NB4 (cell line): Measurements from ENCODE around the gene LAG3.

Experiments used
- DNase-seq: peaks from one replicate; pipeline ENCODE4 v3.0.0; 2010; ENCODE audit warnings: low read depth
- H3K4me3 ChIP-seq: one replicate; pipeline ENCODE4 v1.5.1; 2011; ENCODE audit warnings: mild to moderate bottlenecking, low read depth, low read length, moderate library complexity
- MYC ChIP-seq: IDR thresholded peaks from 2 replicates; pipeline ENCODE4 v1.6.1; 2011; ENCODE audit warnings: low read depth, low read length
- POLR2A ChIP-seq: IDR thresholded peaks from 2 replicates; pipeline ENCODE4 v1.6.1; 2011; ENCODE audit warnings: mild to moderate bottlenecking; ENCODE audit not compliant: insufficient read length; ENCODE audit errors: extremely low read depth
- TF ChIP-seq, protein P1 (sequence below): IDR thresholded peaks from one replicate; pipeline ENCODE4 v1.5.1; 2012; ENCODE audit warnings: low read depth, low read length
- TF ChIP-seq, protein P2 (sequence below): IDR thresholded peaks from 2 replicates; pipeline ENCODE4 v1.6.1; 2011; ENCODE audit warnings: low read depth, low read length

LAG3 gene

DNA sequence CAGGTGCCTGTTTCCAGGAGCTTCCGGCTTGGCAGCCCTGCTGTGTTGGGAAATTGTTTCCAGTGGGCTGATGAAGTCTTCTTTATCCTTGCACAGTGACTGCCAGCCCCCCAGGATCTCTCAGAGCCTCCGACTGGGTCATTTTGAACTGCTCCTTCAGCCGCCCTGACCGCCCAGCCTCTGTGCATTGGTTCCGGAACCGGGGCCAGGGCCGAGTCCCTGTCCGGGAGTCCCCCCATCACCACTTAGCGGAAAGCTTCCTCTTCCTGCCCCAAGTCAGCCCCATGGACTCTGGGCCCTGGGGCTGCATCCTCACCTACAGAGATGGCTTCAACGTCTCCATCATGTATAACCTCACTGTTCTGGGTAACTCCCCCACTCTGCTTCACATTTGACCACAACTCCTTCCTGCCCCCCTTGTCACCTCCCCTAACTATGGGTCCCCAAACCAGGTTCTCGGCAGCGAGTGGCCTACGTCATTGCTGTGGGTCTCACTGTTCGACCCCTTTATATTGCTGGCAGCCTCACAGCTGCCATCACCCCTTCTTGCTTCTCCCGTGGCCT, 2.3 kb downstream of the LAG3 start:
- no peak for DNase-seq
- TF ChIP-seq MYC = no peak
- TF ChIP-seq, protein P1, sequence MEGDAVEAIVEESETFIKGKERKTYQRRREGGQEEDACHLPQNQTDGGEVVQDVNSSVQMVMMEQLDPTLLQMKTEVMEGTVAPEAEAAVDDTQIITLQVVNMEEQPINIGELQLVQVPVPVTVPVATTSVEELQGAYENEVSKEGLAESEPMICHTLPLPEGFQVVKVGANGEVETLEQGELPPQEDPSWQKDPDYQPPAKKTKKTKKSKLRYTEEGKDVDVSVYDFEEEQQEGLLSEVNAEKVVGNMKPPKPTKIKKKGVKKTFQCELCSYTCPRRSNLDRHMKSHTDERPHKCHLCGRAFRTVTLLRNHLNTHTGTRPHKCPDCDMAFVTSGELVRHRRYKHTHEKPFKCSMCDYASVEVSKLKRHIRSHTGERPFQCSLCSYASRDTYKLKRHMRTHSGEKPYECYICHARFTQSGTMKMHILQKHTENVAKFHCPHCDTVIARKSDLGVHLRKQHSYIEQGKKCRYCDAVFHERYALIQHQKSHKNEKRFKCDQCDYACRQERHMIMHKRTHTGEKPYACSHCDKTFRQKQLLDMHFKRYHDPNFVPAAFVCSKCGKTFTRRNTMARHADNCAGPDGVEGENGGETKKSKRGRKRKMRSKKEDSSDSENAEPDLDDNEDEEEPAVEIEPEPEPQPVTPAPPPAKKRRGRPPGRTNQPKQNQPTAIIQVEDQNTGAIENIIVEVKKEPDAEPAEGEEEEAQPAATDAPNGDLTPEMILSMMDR = no peak
- no peak for TF ChIP-seq POLR2A
- TF ChIP-seq, protein P2, sequence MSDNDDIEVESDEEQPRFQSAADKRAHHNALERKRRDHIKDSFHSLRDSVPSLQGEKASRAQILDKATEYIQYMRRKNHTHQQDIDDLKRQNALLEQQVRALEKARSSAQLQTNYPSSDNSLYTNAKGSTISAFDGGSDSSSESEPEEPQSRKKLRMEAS = no peak
- H3K4me3 ChIP-seq = no peak overlapping the region

DNA sequence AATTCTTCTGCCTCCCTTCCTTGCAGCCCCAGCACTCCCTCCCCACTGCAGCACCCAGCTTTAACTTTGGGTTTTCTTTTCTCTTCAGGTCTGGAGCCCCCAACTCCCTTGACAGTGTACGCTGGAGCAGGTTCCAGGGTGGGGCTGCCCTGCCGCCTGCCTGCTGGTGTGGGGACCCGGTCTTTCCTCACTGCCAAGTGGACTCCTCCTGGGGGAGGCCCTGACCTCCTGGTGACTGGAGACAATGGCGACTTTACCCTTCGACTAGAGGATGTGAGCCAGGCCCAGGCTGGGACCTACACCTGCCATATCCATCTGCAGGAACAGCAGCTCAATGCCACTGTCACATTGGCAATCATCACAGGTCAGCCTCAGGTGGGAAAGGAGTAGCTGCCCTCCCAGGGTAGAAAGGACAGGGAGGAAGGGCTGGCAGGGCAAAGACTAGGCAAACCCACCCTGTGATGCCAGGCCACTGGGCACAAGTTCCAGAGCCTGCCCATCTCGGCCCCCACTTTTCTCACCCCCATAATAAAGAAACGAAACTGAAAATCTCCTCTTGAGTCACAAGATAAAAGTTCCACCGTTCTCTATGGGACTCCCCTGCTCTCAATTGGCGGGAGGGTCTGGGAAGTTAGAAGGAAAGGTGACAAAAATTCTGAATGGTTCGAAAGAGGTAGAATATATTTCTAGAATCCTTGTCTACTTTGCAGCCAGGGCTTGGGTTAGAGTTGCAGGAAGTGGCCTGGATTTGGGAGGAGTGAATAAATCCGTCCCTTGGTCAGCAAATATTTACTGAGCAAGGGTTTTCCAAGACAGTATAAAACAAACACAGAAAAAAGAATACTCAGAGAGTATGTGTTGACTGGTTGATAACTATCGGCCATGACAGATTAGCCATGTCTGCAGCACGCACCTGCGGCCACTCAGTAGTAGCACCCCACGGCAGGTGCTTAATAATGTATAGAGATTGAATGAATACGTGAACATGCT, 3.2 kb downstream of the LAG3 start:
- TF ChIP-seq MYC = no peak
- DNase-seq = no peak
- H3K4me3 ChIP-seq = no peak overlapping the region

DNA sequence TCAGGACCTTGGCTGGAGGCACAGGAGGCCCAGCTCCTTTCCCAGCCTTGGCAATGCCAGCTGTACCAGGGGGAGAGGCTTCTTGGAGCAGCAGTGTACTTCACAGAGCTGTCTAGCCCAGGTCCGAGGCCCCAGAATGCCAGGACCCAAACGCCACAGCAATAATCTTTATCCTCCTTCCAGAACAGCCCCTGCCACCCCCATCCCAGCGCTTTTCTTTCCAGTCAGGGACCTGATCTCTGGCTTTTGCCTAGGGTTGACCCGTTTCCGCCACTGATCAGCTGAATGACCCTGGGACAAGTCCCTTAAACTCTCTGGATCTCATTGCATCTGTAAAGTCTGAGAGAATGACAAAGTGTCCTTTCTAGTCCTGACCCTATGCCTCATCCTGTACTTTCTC, 5.1 kb downstream of the LAG3 start:
- H3K4me3 ChIP-seq = no peak overlapping the region
- DNase-seq = no peak
- TF ChIP-seq POLR2A (no peak), MYC (no peak)
- TF ChIP-seq, protein P2 = no peak
- TF ChIP-seq, protein P1 = no peak

DNA sequence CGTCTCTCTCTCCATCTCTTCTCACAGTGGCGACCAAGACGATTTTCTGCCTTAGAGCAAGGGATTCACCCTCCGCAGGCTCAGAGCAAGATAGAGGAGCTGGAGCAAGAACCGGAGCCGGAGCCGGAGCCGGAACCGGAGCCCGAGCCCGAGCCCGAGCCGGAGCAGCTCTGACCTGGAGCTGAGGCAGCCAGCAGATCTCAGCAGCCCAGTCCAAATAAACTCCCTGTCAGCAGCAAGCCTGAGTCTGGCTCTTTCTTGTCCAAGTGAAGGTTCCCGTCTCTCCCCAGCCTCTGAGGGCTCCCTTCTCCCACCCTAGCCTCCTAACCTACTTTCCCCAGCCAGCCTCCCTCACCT, 5.9 kb downstream of the LAG3 start:
- no peak for DNase-seq
- TF ChIP-seq POLR2A = no peak
- peak overlapping the region; percentile 53 for H3K4me3 ChIP-seq

DNA sequence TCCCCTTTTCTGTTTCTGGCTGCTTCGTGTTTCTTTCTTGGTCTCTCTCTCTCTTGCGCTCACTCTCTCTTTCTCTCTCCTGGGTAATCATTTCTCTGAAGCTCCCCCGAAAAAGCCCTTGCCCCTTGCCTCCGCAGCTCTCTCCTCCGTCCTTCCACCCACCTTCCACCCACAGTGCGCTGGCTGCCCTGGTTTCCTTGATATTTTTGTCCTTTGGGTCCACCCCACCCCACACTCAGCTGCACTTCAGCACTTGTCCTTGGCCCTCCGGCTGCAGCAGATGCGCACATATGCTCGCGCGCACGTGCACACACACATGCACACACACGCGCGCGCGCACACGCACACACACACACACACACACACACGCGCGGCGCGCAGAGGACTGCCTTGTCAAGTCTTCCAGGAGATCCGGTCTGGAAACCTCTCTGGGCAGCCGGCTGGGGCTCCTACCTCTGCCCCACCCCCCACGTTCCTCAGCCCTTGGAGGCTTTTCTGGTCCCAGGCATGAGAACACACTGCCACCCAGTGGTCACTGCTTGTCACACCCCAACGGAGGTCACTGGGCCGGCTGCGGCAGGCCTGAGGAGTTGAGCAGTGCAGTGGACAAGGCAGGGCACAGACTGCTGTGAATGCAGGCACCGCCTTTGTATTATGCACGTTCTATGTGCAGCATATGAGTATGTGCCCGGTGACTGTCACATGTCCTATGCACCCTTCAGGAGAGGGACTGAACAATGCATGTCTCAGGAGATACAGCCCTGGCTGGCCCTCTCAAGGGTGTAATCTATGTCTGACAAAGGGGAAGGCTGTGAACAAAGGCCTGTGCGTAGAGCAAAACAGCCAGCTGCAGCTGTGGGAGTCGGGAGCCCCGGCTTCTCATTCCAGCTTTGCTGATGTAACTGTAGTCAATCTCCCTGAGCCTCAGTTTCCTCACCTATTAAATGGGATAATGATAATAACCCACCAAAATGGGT, 6.5 kb downstream of the LAG3 start:
- DNase-seq = peak; percentile 91
- peak overlapping the region; percentile 53 for H3K4me3 ChIP-seq
- TF ChIP-seq POLR2A (peak; percentile 36), MYC (peak; percentile 87)
- TF ChIP-seq, protein P2 = peak; percentile 89
- TF ChIP-seq, protein P1 = peak; percentile 78

DNA sequence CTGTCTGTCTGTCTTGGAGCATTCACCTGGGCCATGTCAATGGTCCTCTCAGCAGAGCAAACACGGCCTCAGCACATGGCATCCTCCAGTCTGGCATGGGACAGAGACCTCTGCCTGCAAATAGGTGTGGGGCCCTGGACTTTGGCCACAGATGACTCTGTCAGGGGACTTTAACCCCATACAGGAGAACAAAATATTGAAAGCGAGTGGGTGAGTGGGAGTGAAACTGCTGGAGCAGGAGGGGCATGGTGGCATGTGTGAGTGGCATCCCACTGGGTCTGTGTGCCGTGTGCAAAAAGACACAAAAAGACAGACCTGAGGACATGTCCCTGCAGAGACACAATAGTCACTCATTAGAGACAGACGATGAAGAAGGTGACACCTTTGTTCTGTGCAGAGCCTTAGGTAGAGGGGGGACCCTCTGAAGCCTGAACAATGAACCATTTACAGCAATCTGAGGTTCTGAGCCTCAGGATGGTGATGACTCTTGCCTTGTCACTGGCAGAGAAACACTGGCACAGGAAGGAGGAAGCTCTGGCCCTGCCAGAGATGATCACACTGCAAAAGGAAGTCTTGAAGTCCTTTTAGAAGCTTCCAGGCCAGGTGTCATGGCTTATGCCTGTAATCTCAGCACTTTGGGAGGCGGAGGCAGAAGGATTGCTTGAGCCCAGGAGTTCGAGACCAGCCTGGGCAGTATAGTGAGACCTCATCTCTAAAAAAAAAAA, 7.5 kb downstream of the LAG3 start:
- TF ChIP-seq, protein P1 = no peak
- TF ChIP-seq, protein P2 = no peak
- no peak for TF ChIP-seq MYC
- no peak for TF ChIP-seq POLR2A
- no peak overlapping the region for H3K4me3 ChIP-seq
- DNase-seq = no peak
